HCT116 (cell line): ENCODE data around the gene PRAME. TPM values are rescaled to one million over a fixed set of nuclear protein-coding genes. Genes with fewer than 3 reads are reported as not detected.
"Not testable (repeated sequence)": the region's sequence is repeated elsewhere in the genome, so short reads cannot be mapped to it uniquely, and the experiment has no call there.

Source experiments
- ATAC-seq: fragments of 200-7000 bp; cut with Tn5 transposase; 2 replicates; pipeline ENCODE4 v1.9.1; 2020; ENCODE audit warnings: mild to moderate bottlenecking, moderate library complexity
- BruUV-seq: library from RNA; stranded (reverse); fragments of 400-500 nt; replicated peaks from 2 replicates; lab custom pipeline; 2021; lab: Mats Ljungman, UMichigan
- CTCF ChIA-PET: fragments of 300-600 bp; sonication (Branson Sonifier 250); formaldehyde crosslinking; loops from one replicate; lab custom pipeline; 2021; ENCODE audit warnings: antibody characterized with exemption; lab: Charles Lee
- POLR2A ChIA-PET: fragments of 300-600, 350-600 bp; sonication (Branson Sonifier 250); formaldehyde crosslinking; loops from one replicate; lab custom pipeline; 2021; ENCODE audit warnings: antibody characterized with exemption; lab: Charles Lee
- RAD21 ChIA-PET, 2 experiments: fragments of 300-600 bp; sonication (Branson Sonifier 250); formaldehyde crosslinking; loops; one replicate each; lab custom pipeline; 2023; ENCODE audit warnings: low total read pairs in 2 of 2; ENCODE audit not compliant: uncharacterized antibody in 2 of 2, unreplicated experiment in 2 of 2, low non-redundant PET in 1 of 2; lab: Charles Lee
- DNase-seq: peaks from one replicate; pipeline ENCODE4 v3.0.0-alpha.2; 2010; ENCODE audit warnings: low read depth, low spot score
- H2AFZ ChIP-seq: fragments of 200-600 bp; shearing (Covaris generic), sonication (generic); 2 replicates; pipeline ENCODE4 v1.6.1; 2017; ENCODE audit warnings: low read depth, mixed run types, mixed read lengths, antibody characterized with exemption, low read length; ENCODE audit not compliant: poor library complexity, severe bottlenecking
- H3K27ac ChIP-seq: 2 replicates; pipeline ENCODE4 v1.5.1; 2012; ENCODE audit warnings: low read depth, low read length
- H3K27me3 ChIP-seq: fragments of 200-600 bp; sonication (generic); 2 replicates; pipeline ENCODE4 v1.6.1; 2016; ENCODE audit warnings: mixed run types, low read length, mixed read lengths; ENCODE audit not compliant: insufficient read depth
- H3K36me3 ChIP-seq, 2 experiments: fragments of 200-500 bp in 1 of 2; fragments of 200-600 bp in 1 of 2; sonication (Bioruptor generic) in 1 of 2; sonication (generic) in 1 of 2; 2 replicates each; pipeline versions ENCODE4 v1.5.1 to v1.6.1; 2014 to 2016; ENCODE audit warnings: low read length in 2 of 2, inconsistent platforms in 1 of 2, mixed read lengths in 1 of 2, mixed run types in 1 of 2; ENCODE audit not compliant: insufficient read depth in 2 of 2, control insufficient read depth in 1 of 2
- H3K4me1 ChIP-seq, 2 experiments: fragments of 200-600 bp in 1 of 2; sonication (generic) in 1 of 2; 2 replicates each; pipeline versions ENCODE4 v1.5.1 to v1.6.1; 2012 to 2017; ENCODE audit warnings: low read length in 2 of 2, inconsistent platforms in 1 of 2, mild to moderate bottlenecking in 1 of 2, mixed read lengths in 1 of 2, mixed run types in 1 of 2, moderate library complexity in 1 of 2; ENCODE audit not compliant: insufficient read depth in 2 of 2, control insufficient read depth in 1 of 2
- H3K4me2 ChIP-seq: fragments of 200-600 bp; sonication (generic); 2 replicates; pipeline ENCODE4 v1.6.1; 2017; ENCODE audit warnings: mixed run types, low read length, mixed read lengths
- H3K4me3 ChIP-seq, 2 experiments: fragments of 200-600 bp in 1 of 2; sonication (generic) in 1 of 2; replicated peaks in 1 of 2; 2 replicates each; pipeline ENCODE4 v1.5.1; 2011 to 2016; ENCODE audit warnings: low read length in 2 of 2, control low read depth in 1 of 2, low read depth in 1 of 2, mild to moderate bottlenecking in 1 of 2, mixed read lengths in 1 of 2, mixed run types in 1 of 2
- H3K79me2 ChIP-seq: fragments of 200-600 bp; sonication (generic); 2 replicates; pipeline ENCODE4 v1.6.1; 2017; ENCODE audit warnings: mild to moderate bottlenecking, mixed run types, low read length, moderate library complexity, mixed read lengths; ENCODE audit not compliant: insufficient read depth
- H3K9ac ChIP-seq: fragments of 200-600 bp; sonication (generic); 2 replicates; pipeline ENCODE4 v1.6.1; 2016; ENCODE audit warnings: low read length, mixed read lengths
- H3K9me2 ChIP-seq: fragments of 200-600 bp; sonication (generic), shearing (Covaris generic); 2 replicates; pipeline ENCODE4 v1.6.1; 2017; ENCODE audit warnings: mixed run types, mild to moderate bottlenecking, moderate library complexity; ENCODE audit not compliant: insufficient read depth
- H3K9me3 ChIP-seq, 2 experiments: fragments of 200-500 bp in 1 of 2; fragments of 200-600 bp in 1 of 2; sonication (Bioruptor generic) in 1 of 2; sonication (generic) in 1 of 2; 2 replicates each; pipeline ENCODE4 v1.6.1; 2014 to 2017; ENCODE audit warnings: low read length in 2 of 2, mixed read lengths in 2 of 2, inconsistent platforms in 1 of 2, low read depth in 1 of 2, mild to moderate bottlenecking in 1 of 2, mixed run types in 1 of 2, moderate library complexity in 1 of 2; ENCODE audit not compliant: control insufficient read depth in 1 of 2, insufficient read depth in 1 of 2
- H4K20me1 ChIP-seq: fragments of 200-600 bp; sonication (generic), shearing (Covaris generic); 2 replicates; pipeline ENCODE4 v1.6.1; 2017; ENCODE audit warnings: mixed run types, mild to moderate bottlenecking, moderate library complexity; ENCODE audit not compliant: insufficient read depth
- CEBPB ChIP-seq: IDR thresholded peaks from 2 replicates; pipeline ENCODE4 v1.6.1; 2012; ENCODE audit warnings: low read depth
- ELF1 ChIP-seq: IDR thresholded peaks from 2 replicates; pipeline ENCODE4 v1.6.1; 2012; ENCODE audit warnings: low read depth, borderline replicate concordance
- FOSL1 ChIP-seq: IDR thresholded peaks from 2 replicates; pipeline ENCODE4 v1.6.1; 2012; ENCODE audit warnings: low read depth
- JUND ChIP-seq: IDR thresholded peaks from 2 replicates; pipeline ENCODE4 v1.6.1; 2012
- RAD21 ChIP-seq: IDR thresholded peaks from 2 replicates; pipeline ENCODE4 v1.6.1; 2012; ENCODE audit warnings: low read depth, mild to moderate bottlenecking
- SIN3A ChIP-seq: IDR thresholded peaks from 2 replicates; pipeline ENCODE4 v1.6.1; 2012; ENCODE audit warnings: low read depth
- SP1 ChIP-seq: IDR thresholded peaks from 2 replicates; pipeline ENCODE4 v1.6.1; 2012; ENCODE audit warnings: low read depth
- SRF ChIP-seq: IDR thresholded peaks from 2 replicates; pipeline ENCODE4 v1.6.1; 2012; ENCODE audit warnings: low read depth
- TCF7L2 ChIP-seq: IDR thresholded peaks from 2 replicates; pipeline ENCODE4 v1.7.0; 2011; ENCODE audit warnings: borderline replicate concordance, inconsistent platforms; ENCODE audit not compliant: insufficient read depth, insufficient read length; ENCODE audit errors: extremely low read depth
- YY1 ChIP-seq: IDR thresholded peaks from 2 replicates; pipeline ENCODE4 v1.6.1; 2011; ENCODE audit warnings: low read length, low read depth, moderate library complexity, mild to moderate bottlenecking; ENCODE audit not compliant: insufficient replicate concordance; ENCODE audit errors: extremely low read depth
- ZFX ChIP-seq: fragments of 450-650 bp; IDR thresholded peaks from 2 replicates; pipeline ENCODE4 v1.6.1; 2017
- ZNF274 ChIP-seq: fragments of 200-500 bp; sonication (Bioruptor generic); IDR thresholded peaks from 2 replicates; pipeline ENCODE4 v1.6.1; 2014; ENCODE audit warnings: mild to moderate bottlenecking, low read depth, low read length, inconsistent platforms
- intact Hi-C: fragments of 100-400 bp; cut with micrococcal nuclease; formaldehyde crosslinking; loops from 2 replicates; pipeline ENCODE4 v1.10.0; 2022
- total RNA-seq: library from RNA; stranded (reverse); gene quantifications from one replicate; pipeline ENCODE4 v1.2.1, GENCODE V29; 2021; ENCODE audit not compliant: unreplicated experiment
- TF ChIP-seq, protein P1 (sequence below): IDR thresholded peaks from 2 replicates; pipeline ENCODE4 v1.6.1; 2012; ENCODE audit warnings: low read depth
- TF ChIP-seq, protein P2 (sequence below): IDR thresholded peaks from 2 replicates; pipeline ENCODE4 v1.6.1; 2012
- TF ChIP-seq, protein P3 (sequence below): IDR thresholded peaks from 2 replicates; pipeline ENCODE4 v1.6.1; 2012

PRAME gene
- total RNA-seq, 1 experiment from 2014 or later = 28.4 TPM

DNA sequence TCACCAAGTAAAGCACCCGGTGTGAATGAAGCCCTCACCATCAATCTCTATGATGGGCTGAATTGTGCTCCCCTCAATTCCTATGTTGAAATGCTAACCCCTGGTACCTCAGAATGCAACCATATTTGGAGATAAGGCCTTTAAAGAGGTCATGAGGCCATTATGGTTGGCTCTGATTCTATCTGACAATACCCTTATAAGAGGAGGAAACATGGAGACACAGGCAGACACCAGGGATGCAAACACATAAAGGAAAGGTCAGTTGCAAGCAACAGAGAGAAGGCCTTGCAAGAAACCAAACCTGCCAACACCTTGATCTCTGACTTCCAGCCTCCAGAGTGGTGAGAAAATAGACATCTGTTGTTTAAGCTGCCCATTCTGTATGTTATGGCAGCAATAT, 25.6 kb downstream of the PRAME start:
- no peaks in the 10 kb centered on the region for H3K4me1 ChIP-seq
- intact Hi-C loops = no loop called here
- H3K4me3 ChIP-seq = no peak overlapping the region
- ChIA-PET RAD21 (no interaction called here), CTCF (no interaction called here), POLR2A (no interaction called here)
- no peak overlapping the region for H3K9ac ChIP-seq
- no peak overlapping the region for H3K27ac ChIP-seq
- H3K36me3 ChIP-seq = no peaks in the 10 kb centered on the region
- TF ChIP-seq CEBPB = no peak
- no peak for TF ChIP-seq ZFX
- TF ChIP-seq, protein P1, sequence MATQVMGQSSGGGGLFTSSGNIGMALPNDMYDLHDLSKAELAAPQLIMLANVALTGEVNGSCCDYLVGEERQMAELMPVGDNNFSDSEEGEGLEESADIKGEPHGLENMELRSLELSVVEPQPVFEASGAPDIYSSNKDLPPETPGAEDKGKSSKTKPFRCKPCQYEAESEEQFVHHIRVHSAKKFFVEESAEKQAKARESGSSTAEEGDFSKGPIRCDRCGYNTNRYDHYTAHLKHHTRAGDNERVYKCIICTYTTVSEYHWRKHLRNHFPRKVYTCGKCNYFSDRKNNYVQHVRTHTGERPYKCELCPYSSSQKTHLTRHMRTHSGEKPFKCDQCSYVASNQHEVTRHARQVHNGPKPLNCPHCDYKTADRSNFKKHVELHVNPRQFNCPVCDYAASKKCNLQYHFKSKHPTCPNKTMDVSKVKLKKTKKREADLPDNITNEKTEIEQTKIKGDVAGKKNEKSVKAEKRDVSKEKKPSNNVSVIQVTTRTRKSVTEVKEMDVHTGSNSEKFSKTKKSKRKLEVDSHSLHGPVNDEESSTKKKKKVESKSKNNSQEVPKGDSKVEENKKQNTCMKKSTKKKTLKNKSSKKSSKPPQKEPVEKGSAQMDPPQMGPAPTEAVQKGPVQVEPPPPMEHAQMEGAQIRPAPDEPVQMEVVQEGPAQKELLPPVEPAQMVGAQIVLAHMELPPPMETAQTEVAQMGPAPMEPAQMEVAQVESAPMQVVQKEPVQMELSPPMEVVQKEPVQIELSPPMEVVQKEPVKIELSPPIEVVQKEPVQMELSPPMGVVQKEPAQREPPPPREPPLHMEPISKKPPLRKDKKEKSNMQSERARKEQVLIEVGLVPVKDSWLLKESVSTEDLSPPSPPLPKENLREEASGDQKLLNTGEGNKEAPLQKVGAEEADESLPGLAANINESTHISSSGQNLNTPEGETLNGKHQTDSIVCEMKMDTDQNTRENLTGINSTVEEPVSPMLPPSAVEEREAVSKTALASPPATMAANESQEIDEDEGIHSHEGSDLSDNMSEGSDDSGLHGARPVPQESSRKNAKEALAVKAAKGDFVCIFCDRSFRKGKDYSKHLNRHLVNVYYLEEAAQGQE = no peak
- TF ChIP-seq ZNF274 = no peak
- no peak for TF ChIP-seq RAD21
- TF ChIP-seq SP1 = no peak
- TF ChIP-seq, protein P2, sequence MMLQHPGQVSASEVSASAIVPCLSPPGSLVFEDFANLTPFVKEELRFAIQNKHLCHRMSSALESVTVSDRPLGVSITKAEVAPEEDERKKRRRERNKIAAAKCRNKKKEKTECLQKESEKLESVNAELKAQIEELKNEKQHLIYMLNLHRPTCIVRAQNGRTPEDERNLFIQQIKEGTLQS = no peak
- no peak for TF ChIP-seq TCF7L2
- TF ChIP-seq JUND = no peak
- TF ChIP-seq ELF1 = no peak
- TF ChIP-seq, protein P3, sequence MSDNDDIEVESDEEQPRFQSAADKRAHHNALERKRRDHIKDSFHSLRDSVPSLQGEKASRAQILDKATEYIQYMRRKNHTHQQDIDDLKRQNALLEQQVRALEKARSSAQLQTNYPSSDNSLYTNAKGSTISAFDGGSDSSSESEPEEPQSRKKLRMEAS = no peak
- no peak for TF ChIP-seq SIN3A
- no peak for TF ChIP-seq FOSL1
- TF ChIP-seq SRF = no peak
- TF ChIP-seq YY1 = no peak
- ATAC-seq (no peak), DNase-seq (no peak)
- H3K4me2 ChIP-seq = no peak overlapping the region
- H4K20me1 ChIP-seq = no peaks in the 10 kb centered on the region
- no peaks in the 10 kb centered on the region for H3K27me3 ChIP-seq
- no peaks in the 10 kb centered on the region for H3K9me3 ChIP-seq
- no peaks in the 10 kb centered on the region for H3K79me2 ChIP-seq
- no peaks in the 10 kb centered on the region for H3K9me2 ChIP-seq
- BruUV-seq = no TSS peak
- no peak overlapping the region for H2AFZ ChIP-seq

DNA sequence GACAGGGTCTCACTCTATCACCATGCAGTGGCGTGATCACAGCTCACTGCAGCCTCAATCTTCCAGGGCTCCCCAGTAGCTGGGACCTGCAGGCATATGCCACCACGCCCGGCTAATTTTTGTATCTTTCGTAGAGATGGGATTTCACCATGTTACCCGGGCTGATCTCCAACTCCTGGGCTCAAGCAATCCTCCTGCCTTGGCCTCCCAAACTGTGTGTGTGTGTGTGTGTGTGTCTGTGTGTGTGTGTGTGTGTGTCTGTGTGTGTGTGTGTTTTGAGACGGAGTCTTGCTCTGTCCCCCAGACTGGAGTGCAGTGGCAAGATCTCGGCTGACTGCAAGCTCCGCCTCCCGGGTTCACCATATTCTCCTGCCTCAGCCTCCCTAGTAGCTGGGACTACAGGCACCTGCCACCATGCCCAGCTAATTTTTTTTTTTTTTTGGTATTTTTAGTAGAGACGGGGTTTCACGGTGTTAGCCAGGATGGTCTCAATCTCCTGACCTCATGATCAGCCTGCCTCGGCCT, 26.5 kb downstream of the PRAME start:
- H3K4me1 ChIP-seq, H3K4me3 ChIP-seq, H3K9me2 ChIP-seq, H4K20me1 ChIP-seq, H3K4me2 ChIP-seq, DNase-seq, H3K9me3 ChIP-seq, H3K9ac ChIP-seq, intact Hi-C loops, BruUV-seq, POLR2A ChIA-PET, H2AFZ ChIP-seq, H3K79me2 ChIP-seq, RAD21 ChIA-PET, H3K27me3 ChIP-seq, H3K27ac ChIP-seq, ATAC-seq, H3K36me3 ChIP-seq, CTCF ChIA-PET: not testable (repeated sequence)
